Measurements from ENCODE around the gene MELK.

MELK gene

DNA sequence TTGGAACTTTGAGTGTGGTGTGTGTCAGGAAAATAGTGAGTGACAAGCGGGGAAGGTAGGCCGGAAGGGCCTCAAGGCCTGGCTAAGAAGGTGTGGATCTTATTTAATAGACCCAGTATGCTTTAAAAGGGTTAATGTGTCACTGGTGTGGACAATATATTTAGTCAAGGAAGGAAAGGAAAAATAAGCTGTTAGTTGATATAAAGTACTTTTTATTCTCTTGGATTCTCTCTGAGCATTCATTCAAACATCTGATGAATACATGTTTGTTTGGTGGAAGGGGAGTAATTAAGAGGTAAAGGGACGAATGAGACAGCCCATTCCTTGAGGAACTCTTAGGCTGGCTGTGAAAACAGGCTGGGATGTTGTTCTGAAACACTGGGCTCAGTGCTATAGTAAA lies 98.9 kb downstream of the MELK start:
- no peak for DNase-seq (ENCODE audit: low read depth in 2 of 2)

DNA sequence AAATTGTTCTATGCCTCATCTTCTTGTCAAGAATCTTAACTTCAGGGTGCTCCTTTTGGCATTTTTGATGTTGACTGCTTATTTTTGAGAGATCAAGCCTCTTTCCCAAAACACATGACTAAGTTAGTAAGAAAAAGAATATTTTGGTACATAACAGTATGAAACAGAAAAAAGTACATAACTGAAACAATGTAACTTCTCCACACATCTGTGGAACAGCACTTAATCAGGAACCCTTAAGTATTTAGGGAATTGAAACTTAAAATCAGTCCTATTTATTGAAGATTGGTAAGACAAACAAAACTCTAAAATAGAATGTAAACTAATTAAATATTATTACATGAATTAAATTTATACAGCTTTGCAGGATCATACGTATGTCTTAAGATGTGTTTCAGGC lies 103.4 kb downstream of the MELK start:
- DNase-seq (ENCODE audit: low read depth in 2 of 2), result no peak

DNA sequence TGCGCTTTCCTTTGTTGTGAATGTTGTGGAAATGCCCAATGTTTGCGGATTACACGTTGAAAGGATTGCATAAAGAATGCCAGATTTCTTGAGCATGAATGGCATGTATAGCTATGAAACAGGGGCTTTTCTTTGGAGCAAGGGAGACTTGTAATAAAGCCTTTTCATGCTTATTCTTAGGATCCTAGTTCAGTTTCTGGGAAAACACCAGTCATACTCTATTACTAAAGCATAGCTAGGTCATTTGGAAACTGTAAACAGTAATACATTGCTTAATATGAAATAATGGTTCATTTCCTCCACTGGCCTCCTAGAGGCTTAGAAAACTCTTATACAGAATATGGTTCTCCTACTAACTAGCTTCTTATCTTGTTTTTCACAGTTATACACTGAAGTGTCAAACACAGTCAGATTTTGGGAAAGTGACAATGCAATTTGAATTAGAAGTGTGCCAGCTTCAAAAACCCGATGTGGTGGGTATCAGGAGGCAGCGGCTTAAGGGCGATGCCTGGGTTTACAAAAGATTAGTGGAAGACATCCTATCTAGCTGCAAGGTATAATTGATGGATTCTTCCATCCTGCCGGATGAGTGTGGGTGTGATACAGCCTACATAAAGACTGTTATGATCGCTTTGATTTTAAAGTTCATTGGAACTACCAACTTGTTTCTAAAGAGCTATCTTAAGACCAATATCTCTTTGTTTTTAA lies 104.2 kb downstream of the MELK start:
- DNase-seq (ENCODE audit: low read depth in 2 of 2), result no peak

DNA sequence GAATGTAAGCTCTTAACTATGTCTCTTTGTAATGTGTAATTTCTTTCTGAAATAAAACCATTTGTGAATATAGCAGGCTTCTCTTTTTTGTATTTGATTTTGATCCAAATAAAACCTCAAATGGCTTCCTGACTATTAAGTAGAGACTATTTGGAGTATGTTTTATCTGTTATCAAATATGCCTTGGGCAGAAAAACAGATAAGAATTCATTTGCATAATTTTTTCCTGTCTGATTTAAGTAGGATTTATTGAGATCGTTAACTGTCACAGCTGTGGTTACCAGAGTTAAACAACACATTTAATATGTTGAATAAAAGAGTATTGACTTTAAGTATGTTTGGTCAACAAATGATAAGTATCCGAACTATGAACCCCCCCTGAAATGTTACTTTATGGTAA lies 104.9 kb downstream of the MELK start:
- no peak for DNase-seq (ENCODE audit: low read depth in 2 of 2)

DNA sequence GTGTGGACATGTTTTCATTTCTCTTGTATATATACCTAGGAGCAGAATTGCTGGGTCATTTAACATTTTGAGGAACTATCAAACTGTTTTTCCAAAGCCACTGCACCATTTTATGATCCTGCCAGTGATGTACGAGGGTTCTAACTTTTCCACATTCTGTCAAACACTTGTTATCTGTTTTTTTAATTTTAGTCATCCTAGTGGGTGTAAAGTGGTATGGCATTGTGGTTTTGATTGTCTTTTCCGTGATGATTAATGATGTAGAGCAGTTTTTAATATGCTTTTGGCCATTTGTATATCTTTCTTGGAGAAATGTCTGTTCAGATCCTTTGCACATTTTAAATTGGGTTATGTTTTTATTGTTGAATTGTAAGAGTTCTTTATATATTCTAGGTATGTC lies 107.0 kb downstream of the MELK start:
- no peak for DNase-seq (ENCODE audit: low read depth in 2 of 2)

DNA sequence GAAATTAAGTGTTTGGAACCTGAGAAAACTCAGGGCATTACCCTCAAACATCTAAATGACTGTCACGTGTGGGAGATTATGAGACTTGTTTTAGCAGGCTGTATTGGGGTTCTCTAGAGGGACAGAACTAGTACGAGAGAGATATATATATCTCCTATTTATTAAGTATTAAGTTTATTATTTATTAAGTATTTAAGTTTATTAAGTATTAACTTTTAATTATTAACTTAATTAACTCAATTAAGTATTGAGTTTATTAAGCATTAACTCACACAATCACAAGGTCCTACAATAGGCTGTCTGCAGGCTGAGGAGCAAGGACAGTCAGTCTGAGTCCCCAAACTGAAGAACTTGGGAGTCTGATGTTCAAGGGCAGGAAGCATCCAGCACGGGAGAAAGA lies 113.8 kb downstream of the MELK start:
- no peak for DNase-seq (ENCODE audit: low read depth in 2 of 2)

DNA sequence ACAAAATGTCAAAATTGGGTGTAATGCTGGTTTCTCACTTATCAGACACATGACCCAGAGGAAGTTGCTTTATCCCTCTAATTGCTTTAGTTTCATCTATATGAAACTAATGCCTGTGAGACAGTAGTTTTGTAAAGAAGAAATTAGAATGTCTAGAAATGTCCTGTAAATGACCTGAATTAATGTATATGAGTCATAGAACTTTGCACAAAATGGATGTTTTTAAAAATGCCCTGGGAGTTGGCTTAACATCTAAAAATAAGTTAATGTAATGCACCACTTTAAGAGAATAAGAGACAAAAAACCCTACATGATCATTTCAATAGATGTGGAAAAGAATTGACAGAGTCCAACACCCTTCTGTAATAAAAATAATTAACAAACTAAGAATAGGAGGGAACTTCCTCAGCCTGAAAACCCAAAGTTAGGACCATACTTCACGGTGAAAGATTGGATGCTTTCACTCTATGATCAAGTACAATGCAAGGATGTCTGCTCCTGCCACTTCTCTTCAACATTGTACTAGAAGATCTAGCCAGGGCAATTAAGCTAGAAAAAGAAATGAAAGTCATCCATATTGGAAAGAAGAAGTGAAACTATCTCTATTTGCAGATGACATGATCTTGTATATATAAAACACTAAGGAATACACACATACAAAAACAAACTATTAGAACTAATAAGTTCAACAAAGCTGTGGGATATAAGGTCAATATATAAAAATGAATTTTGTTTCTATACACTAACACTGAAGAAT lies 117.9 kb downstream of the MELK start:
- no peak for DNase-seq (ENCODE audit: low read depth in 2 of 2)

DNA sequence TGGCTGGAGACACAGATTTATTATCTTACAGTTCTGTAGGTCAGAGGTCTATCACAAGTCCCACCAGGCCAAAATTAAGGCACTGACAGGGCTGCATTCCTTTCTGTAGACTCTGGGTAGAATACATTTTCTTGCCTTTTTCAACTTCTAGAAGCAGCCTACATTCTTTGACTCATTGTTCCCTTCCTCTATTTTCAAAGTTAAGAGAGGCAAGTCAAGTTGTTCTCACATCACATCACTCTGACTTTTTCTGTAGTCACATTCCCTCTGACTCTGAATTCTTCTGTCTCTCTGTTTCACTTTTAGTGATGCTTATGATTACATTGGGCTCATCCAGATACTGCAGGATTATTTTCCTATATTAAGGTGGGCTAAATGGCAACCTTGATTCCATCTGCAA lies 119.0 kb downstream of the MELK start:
- no peak for DNase-seq (ENCODE audit: low read depth in 2 of 2)

DNA sequence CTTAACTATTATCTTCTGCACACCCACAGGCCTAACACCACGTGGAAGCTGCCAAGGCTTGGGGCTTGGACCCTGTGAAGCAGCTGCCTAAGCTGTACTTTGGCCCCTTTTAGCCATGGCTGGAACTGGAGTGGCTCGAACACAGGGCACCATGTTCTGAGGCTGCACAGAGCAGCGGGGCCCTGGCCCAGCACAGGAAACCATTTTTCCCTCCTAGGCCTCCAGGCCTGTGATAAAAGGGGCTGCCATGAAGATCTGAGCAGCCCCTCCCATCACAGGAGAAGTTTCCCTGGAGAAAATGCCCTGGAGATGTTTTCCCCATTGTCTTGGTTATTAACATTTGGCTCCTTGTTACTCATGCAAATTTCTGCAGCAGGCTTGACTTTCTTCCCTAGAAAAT lies 126.3 kb downstream of the MELK start:
- DNase-seq (ENCODE audit: low read depth in 2 of 2), result no peak

DNA sequence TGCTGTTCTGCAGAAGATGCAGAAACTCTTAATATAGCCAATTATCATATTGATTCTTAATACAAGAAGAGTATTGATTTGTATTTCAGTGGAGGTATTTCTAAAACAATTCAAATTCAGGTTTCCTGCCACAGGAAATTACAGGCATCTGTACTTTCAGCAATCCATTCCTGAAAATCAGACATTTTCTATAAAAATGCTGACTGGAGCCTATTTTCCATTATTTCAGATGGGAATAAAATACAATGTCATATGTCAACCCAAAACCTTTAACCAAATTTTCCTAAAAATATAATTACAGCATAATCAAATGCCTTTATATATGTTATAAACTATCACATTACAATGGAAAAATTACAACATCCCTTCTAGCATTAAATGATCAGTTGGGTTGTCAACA lies 131.5 kb downstream of the MELK start:
- DNase-seq (ENCODE audit: low read depth in 2 of 2), result no peak

DNA sequence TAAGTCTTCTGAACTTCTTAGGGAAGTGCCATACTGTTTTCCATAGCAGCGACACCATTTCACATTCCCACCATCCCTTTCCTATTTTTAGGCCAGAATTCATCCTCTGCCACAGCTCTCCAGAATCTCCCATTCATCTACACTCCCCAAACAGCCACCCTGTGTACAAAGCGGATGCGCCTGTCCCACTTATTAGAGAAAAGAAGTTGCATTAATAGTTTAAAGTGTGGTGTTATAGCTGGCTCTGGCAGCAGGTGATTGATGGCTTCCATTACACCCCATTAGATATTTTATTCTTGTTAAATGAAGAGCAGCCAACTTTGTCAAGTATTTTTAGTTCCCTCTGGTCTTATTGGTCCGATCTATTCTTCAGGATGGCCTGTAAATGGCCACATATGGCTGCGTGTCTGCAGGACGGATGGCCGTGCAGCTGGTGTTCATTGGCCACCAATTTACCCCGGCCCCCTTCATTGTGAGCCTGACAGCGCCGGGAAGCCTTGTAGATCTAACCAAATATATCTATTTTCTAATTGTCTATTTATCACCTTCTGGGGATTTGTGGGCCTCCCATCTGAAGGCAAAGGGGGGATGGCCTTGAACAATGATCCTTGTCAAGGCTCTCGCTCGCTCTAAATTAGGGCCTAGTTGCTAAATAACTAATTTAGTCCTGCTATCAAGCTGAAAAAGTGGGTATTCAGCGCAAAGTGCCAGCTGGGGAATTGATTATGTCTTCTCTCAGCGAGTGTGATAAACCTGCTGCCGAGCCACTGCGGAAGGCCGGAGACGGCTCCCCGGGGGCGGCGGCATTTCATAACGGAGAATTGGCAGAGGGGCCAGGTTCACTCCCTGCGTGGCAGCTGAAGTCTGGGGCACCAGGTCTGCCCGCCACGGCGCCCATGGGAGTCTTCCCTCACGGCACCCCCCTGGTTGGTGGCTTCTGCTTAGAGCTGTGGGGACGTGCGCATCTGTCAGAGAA lies 141.1 kb downstream of the MELK start:
- no peak for DNase-seq (ENCODE audit: low read depth in 2 of 2)

DNA sequence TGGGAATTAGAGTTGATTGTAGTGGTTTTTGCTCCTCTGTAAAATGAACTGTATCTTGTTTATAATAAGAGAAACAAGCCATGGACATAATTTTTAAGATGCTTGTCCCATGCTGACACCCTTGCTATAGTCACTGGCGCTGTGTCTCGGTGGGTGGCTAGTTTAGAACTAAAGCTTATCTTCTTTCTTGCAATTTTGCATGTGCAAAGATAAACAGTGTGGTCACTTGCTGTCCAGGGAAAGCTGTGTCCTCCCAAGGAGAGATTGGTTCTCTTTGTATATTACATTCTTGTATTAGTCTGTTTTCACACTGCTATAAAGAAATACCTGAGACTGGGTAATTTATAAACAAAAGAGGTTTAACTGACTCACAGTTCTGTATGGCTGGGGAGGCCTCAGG lies 143.8 kb downstream of the MELK start:
- no peak for DNase-seq (ENCODE audit: low read depth in 2 of 2)

DNA sequence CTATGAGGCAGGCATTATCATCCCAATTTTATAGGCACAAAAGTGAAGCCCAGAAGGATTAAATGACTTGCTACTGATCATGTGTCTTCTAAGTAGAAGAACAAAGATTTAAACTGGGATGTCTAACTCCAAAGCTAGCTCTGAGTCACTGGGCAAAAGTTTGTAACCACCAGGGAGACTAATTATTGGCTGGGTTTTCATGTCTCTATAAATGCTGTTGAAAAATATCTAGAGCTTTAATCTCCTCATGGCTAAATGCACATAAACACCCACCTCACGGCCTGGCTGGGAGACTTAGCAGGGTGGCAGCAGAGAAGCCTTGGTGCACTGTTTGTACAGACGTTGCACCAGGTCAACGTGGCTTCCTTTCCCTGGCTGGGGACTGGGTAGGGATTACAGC lies 144.6 kb downstream of the MELK start:
- no peak for DNase-seq (ENCODE audit: low read depth in 2 of 2)

DNA sequence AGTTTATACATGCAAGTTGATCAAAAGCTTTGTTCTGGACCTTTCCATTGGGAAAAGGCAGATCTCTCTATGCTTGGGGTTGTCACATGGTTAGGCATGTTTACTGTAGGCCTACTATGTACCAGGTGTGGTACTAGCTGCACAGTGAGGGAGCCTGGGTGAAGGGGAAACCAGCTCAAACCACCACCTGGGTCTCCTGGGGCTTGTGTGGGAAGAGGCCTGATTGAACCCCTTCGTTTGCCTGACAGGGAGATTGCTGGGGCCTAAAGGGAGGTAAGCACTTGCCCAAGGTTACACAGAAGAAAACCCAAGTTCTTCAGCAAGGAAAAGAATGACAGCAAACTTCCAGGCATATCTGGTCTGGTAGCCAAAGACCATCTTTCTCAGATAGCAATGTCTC lies 145.9 kb downstream of the MELK start:
- no peak for DNase-seq (ENCODE audit: low read depth in 2 of 2)

DNA sequence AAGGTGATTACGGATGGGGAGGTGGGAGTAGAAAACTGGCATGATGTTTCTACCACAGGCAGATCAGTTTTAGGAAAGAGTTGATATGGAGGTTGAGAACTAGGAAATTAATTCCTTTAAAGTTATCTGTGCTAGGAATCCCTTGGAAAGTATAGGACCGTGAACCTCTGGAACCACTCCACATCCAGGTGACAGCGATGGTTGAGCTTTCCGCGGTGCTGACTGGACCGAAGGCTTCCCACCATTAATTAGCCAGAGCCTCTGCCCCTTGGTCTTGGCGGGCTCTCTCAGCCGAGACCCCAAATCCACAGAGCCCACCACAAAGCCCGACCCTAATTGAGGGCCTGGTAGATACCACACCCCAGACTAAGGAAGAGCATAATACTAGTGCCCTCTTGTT lies 147.3 kb downstream of the MELK start:
- no peak for DNase-seq (ENCODE audit: low read depth in 2 of 2)

DNA sequence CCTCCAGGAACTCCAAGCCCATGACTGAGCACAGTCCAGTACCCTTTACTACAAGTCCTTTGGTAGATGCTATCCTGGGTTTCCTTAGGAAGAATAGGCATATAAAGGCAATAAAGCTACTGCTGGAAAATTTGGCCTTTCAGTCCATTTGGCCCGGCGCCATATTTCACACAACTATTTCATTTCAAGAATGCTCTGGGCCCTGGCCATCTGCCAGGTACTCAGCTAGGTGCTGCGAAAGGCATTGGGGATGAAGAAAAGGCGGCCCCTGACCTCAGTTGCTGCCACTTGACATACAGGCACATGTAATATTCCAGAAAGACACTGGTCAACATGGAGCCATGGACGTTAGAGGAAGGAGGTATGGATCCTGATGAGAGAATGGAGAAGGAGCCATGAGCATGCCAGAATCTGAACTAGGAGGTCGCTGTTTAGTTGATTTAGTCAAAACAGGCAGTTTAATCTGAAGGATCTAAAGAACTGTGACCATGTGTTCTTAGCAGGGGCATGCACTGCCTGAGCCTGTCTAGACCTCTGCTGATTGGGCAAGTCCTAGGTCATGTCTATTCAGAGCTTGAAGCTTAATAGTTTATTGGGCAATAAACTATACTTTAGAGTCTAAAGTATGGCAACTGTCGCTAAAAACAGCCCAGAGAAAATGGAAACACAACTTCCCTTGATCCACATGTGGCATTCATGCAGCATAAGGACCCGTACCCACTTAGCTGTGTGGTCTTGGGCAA lies 149.3 kb downstream of the MELK start:
- no peak for DNase-seq (ENCODE audit: low read depth in 2 of 2)

DNA sequence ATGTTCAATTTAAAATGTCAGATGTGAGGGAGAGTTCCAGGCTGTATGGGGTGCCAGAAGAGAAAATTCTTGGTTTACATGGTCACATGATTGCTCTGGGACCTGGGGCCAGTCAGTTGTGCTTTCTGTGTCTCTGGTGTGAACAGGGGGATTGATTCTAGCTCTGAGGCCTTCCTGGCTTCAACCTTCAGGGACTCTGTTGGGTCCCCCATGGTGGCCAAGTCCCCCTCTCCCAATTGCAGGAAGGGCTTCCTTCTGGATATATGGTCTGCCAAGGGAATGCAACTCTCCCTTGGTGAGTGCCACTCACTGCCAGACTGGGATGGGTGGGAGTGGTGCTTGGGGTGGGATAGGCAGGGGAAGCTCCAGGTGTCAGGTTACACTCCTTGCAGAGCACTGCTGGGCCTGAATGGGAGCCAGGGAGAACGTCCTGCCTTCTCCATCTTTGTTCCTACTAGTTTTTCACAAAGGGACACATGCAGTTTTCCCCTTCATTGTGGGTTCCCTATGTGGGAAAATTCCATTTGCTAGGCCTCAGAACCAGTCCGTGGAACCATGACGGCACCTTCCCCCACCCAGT lies 153.2 kb downstream of the MELK start:
- no peak for DNase-seq (ENCODE audit: low read depth in 2 of 2)
